ENCODE data around the gene MRPS30.
A peak's percentile ranks its signal among the peaks of the same experiment; 100 is the strongest.
"Not testable (repeated sequence)": the region's sequence is repeated elsewhere in the genome, so short reads cannot be mapped to it uniquely, and the experiment has no call there.

MRPS30 gene

DNA sequence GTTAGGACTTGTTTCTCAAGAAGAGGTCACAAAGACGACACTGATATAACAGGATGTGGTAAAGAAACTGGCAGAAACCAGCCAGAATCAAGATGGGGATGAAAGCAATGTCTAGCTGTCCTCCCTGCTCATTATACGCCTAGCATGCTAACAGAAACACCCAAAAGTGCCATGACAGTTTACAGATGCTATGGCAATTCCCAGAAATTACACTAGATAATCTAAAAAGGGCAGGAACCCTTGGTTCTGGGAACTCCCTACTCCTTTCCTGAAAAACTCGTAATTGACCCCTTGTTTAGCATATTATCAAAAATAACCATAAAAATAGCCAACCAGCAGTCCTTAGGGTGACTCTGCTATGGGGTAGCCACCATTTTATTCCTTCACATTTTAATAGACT, 10.9 kb upstream of the MRPS30 start:
- ATAC-seq (replicated peaks) (no peak), DNase-seq (no peak)
- no peak overlapping the region for H3K4me3 Mint-ChIP-seq
- H3K27ac Mint-ChIP-seq, result no peak overlapping the region
- peaks cover 0 to 11% of the 10 kb centered on the region in 2 donors for H3K27me3 Mint-ChIP-seq
- H3K9me3 Mint-ChIP-seq, result peaks cover 6 to 10% of the 10 kb centered on the region in 2 donors
- no peaks in the 10 kb centered on the region for H3K4me1 Mint-ChIP-seq
- H3K36me3 Mint-ChIP-seq, result peaks cover 0 to 8% of the 10 kb centered on the region in 2 donors

DNA sequence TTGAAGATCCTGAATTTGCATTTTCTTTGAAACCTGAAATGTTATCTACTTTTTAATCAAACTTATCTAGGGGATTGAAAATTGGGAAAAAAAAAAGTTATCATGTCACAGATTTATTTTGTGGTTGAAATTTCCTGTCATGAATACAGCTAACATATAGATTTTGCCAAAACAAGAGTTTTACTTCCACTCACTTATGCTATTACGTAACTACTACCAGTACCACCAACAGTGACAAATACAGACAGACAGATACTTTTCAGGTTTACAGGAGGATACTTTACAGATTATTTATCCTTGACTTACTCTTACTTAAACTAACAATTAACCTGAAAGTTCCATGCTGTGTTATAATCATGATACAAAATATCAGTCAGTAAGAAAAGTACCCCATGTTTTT, 6.8 kb upstream of the MRPS30 start:
- Mint-ChIP-seq H3K27me3 (peaks cover 4 to 18% of the 10 kb centered on the region in 2 donors), H3K27ac (no peak overlapping the region), H3K4me1 (no peaks in the 10 kb centered on the region), H3K4me3 (no peak overlapping the region), H3K36me3 (peaks cover 0 to 1% of the 10 kb centered on the region in 2 donors), H3K9me3 (no peaks in the 10 kb centered on the region)
- ATAC-seq (replicated peaks) (no peak), DNase-seq (no peak)

DNA sequence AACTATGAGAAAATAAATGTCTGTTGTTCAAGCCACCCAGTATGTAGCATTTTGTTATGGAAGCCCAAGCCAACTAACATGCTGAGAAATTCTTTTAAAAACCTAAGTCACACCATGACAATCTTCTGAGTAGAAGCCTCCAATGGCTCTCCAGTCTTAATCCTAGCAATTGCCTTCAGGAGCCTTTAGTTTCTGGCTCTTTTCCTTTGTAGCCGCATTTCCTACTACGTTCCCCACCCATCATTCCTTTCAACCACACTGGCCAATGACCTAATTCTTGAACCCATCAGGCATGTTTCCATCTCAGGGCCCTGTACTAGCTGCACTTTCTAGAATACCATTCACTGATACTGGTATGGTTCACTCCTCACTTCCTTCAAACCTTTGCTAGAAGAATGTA, 2.1 kb upstream of the MRPS30 start:
- no peak overlapping the region for H3K27ac Mint-ChIP-seq

DNA sequence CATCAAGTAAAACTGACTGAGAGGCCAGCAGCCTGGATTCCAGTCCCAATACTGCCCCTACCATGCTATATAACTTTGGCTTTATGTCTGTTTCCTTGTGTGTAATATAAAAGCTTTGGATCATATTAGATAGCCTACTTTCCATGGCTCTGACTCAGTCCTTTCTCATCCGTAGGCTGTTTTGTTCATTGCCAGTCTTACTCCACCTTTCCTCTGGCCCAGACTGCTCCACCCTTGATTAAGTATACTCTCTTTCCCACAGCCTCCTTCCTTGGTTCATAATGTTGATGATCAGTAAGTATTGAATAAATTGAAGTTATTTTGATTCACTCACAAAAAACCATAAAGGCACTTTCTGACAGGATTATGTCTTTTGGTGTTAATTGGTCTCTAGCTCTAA, 1.5 kb upstream of the MRPS30 start:
- Mint-ChIP-seq H3K4me1 (peaks cover 2 to 6% of the 10 kb centered on the region in 2 donors), H3K36me3 (peaks cover 0 to 1% of the 10 kb centered on the region in 2 donors), H3K9me3 (no peaks in the 10 kb centered on the region), H3K27ac (no peak overlapping the region), H3K27me3 (peaks cover 4 to 8% of the 10 kb centered on the region in 2 donors), H3K4me3 (no peak overlapping the region)
- ATAC-seq (replicated peaks), result no peak
- DNase-seq, result no peak

More for the DNA sequence above, 2.1 kb upstream of the MRPS30 start:
- Mint-ChIP-seq H3K4me1 (peaks cover 2 to 6% of the 10 kb centered on the region in 2 donors), H3K27me3 (peaks cover 4 to 8% of the 10 kb centered on the region in 2 donors), H3K4me3 (no peak overlapping the region), H3K36me3 (peaks cover 0 to 1% of the 10 kb centered on the region in 2 donors), H3K9me3 (no peaks in the 10 kb centered on the region)
- DNase-seq (no peak), ATAC-seq (replicated peaks) (no peak)

DNA sequence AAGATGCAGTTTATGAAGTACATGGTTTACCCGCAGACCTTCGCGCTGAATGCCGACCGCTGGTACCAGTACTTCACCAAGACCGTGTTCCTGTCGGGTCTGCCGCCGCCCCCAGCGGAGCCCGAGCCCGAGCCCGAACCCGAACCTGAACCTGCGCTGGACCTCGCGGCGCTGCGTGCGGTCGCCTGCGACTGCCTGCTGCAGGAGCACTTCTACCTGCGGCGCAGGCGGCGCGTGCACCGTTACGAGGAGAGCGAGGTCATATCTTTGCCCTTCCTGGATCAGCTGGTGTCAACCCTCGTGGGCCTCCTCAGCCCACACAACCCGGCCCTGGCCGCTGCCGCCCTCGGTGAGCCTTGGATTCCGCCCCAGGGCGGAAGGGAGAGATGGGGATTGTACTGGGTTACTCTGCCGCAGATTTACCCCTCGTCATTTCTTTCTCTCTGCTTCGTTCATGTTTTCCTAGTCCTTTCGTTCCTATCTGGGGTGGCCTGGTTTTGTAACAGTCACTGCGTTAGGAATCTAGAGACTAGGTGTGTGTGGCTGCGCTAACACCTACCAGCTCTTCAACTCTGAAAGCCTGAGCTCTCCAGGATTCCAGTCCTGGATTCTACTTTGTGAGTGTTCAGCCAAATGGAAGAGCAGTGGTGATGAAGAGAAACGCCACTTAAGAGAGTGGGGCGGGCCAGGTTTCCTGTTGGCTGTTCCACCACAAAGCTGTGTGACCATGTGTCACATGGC, 638 bp downstream of the MRPS30 start:
- Mint-ChIP-seq H3K4me1 (peaks cover 6% of the 10 kb centered on the region in 2 donors), H3K9me3 (no peaks in the 10 kb centered on the region), H3K36me3 (peaks cover 7 to 8% of the 10 kb centered on the region in 2 donors), H3K27me3 (peaks cover 4 to 8% of the 10 kb centered on the region in 2 donors), H3K27ac (peak overlapping the region; percentile 97), H3K4me3 (peak overlapping the region; percentile 86 to 94)
- ATAC-seq (replicated peaks) (peak; percentile 60 to 67), DNase-seq (peak; percentile 26)

DNA sequence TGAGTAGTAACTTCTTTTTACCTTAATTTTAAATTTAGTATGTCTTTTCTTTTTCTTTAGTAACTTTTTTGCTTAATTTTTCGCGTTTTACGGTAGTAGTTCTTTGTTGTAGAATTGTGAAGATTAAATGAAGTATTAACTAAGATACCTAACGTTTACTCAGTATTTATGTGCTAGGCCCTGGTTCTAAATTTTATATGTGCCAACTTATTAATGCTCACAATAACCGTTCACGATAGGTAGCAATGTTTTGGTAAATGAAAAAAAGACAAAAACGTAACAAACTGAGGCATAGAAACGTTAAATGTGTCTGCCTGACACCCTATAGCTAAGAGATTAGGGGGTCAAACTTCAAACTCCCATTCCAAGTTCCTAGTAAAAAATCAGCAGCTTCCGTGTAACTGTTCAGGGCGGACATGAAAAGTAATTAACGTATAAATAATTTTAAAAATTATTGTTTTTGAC, 1.2 kb downstream of the MRPS30 start:
- no peak for DNase-seq

DNA sequence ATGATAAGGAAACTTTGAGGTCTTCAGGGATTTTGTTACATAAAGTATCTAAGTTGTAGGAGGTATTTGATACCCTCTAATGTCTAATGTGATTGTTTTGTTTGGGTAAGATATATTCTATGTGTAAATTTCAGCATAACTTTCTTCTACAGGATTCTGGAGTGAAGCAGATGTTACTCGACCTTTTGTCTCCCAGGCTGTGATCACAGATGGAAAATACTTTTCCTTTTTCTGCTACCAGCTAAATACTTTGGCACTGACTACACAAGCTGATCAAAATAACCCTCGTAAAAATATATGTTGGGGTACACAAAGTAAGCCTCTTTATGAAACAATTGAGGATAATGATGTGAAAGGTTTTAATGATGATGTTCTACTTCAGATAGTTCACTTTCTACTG, 6.0 kb downstream of the MRPS30 start:
- H3K36me3 Mint-ChIP-seq, result peaks cover 22 to 27% of the 10 kb centered on the region in 2 donors
- no peak for DNase-seq
- no peak overlapping the region for H3K4me3 Mint-ChIP-seq
- H3K27ac Mint-ChIP-seq, result no peak overlapping the region
- no peak for ATAC-seq (replicated peaks)
- peaks cover 6 to 7% of the 10 kb centered on the region in 2 donors for H3K4me1 Mint-ChIP-seq
- H3K9me3 Mint-ChIP-seq, result no peaks in the 10 kb centered on the region
- no peaks in the 10 kb centered on the region for H3K27me3 Mint-ChIP-seq

More for the DNA sequence above, 1.2 kb downstream of the MRPS30 start:
- Mint-ChIP-seq H3K27ac (peak overlapping the region; percentile 97), H3K4me1 (peaks cover 6 to 7% of the 10 kb centered on the region in 2 donors), H3K27me3 (peaks cover 4 to 8% of the 10 kb centered on the region in 2 donors), H3K4me3 (peak overlapping the region; percentile 86 to 94), H3K9me3 (no peaks in the 10 kb centered on the region), H3K36me3 (peaks cover 13% of the 10 kb centered on the region in 2 donors)
- no peak for ATAC-seq (replicated peaks)

DNA sequence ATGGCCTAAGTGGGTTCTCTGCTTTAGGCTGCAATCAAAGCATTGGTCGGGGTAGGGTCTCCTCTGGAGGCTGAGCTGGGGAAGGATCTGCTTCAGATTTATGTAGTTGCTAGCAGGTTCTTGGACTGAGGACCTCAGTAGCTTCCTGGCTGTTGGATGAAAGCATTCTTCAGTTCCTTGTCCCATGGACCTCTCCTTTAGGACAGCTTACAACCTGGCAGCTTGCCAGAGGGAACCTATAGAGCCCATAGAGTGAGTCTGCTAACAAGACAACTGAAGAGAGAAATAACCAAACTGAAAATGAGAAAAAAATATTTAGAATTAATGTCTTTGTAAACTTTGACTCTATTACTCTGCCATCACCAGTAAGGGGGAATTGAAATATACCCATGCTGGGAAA, 12.4 kb downstream of the MRPS30 start:
- H3K4me3 Mint-ChIP-seq, result no peak overlapping the region
- no peaks in the 10 kb centered on the region for H3K27me3 Mint-ChIP-seq
- ATAC-seq (replicated peaks) (no peak), DNase-seq (no peak)
- peaks cover 0 to 4% of the 10 kb centered on the region in 2 donors for H3K9me3 Mint-ChIP-seq
- peaks cover 22 to 34% of the 10 kb centered on the region in 2 donors for H3K36me3 Mint-ChIP-seq
- no peak overlapping the region for H3K27ac Mint-ChIP-seq
- peaks cover 5 to 9% of the 10 kb centered on the region in 2 donors for H3K4me1 Mint-ChIP-seq

DNA sequence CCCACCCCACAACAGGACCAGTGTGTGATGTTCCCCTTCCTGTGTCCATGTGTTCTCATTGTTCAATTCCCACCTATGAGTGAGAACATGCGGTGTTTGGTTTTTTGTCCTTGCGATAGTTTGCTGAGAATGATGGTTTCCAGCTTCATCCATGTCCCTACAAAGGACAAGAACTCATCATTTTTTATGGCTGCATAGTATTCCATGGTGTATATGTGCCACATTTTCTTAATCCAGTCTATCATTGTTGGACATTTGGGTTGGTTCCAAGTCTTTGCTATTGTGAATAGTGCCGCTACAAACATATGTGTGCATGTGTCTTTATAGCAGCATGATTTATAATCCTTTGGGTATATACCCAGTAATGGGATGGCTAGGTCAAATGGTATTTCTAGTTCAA, 15.9 kb downstream of the MRPS30 start:
- Mint-ChIP-seq H3K4me1 (peaks cover 8 to 23% of the 10 kb centered on the region in 2 donors), H3K36me3 (peaks cover 31 to 37% of the 10 kb centered on the region in 2 donors)
- not testable (repeated sequence) for ATAC-seq (replicated peaks); DNase-seq; H3K27me3 Mint-ChIP-seq; H3K27ac Mint-ChIP-seq; H3K4me3 Mint-ChIP-seq; H3K9me3 Mint-ChIP-seq

DNA sequence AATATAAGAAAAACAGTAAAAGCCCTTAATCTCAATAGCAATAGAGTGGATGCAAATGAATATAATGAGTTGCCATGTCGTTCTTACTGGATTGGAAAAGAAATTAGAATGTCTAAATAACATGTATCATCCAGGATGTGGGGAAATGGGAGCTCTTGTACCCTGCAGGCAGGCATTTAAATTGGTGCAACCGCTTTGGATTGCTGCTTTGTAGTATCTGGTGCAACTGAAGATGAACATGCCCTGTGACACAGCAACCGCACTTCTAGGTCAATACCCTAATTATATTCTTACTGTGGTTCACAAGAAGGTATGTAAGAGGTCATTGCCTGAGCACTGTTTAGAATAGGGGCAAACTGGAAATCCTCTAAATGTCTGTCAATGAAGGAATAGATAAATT, 18.9 kb downstream of the MRPS30 start:
- Mint-ChIP-seq H3K4me3 (no peak overlapping the region), H3K9me3 (peaks cover 0 to 4% of the 10 kb centered on the region in 2 donors)

DNA sequence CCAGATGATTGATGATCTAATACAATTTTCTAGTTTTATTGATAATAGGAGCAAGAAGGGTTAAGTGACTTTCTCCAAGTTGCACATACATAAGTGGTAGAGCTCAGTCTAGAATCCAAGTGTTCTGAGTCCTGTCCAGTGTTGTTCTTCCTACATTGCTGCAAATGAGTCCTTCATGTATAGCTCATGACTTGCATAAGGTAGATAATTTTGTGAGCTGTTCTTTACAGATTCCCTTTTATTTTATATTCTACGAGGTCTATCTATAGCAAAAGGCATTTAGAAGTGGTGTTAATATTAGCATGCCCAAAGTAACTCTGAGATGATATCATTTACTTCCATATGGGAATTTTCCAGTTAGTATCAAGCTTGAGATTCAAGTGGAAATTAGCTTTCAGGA, 20.0 kb downstream of the MRPS30 start:
- peaks cover 34 to 44% of the 10 kb centered on the region in 2 donors for H3K36me3 Mint-ChIP-seq
- H3K4me1 Mint-ChIP-seq, result peaks cover 3 to 18% of the 10 kb centered on the region in 2 donors
- H3K27me3 Mint-ChIP-seq, result no peaks in the 10 kb centered on the region
- no peak overlapping the region for H3K4me3 Mint-ChIP-seq
- H3K27ac Mint-ChIP-seq, result no peak overlapping the region
- peaks cover 0 to 4% of the 10 kb centered on the region in 2 donors for H3K9me3 Mint-ChIP-seq
- no peak for DNase-seq
- no peak for ATAC-seq (replicated peaks)

More for the DNA sequence above, 18.9 kb downstream of the MRPS30 start:
- Mint-ChIP-seq H3K36me3 (peaks cover 31 to 44% of the 10 kb centered on the region in 2 donors), H3K27me3 (no peaks in the 10 kb centered on the region), H3K4me1 (peaks cover 3 to 18% of the 10 kb centered on the region in 2 donors), H3K27ac (no peak overlapping the region)
- no peak for ATAC-seq (replicated peaks)
- DNase-seq, result no peak

DNA sequence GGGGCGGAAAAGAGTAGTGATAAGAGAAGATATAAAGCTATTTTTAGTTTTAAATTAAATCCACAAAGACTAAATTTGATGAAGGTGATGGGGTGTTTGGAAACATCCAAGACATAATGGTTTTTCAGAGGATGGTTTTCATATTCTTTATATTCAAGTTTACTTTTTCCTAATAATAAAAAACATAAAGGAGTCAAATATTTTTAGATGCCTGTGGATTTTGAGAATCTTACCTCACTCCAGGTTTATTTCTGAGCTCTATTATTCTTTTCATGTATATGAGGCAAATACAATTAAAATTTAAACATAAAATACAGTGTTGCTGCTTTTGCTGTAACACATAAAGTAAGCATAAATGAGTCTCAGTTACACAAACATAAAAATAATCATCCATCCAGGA, 22.2 kb downstream of the MRPS30 start:
- ATAC-seq (replicated peaks), result no peak
- Mint-ChIP-seq H3K27me3 (no peaks in the 10 kb centered on the region), H3K27ac (no peak overlapping the region), H3K4me1 (peaks cover 3 to 17% of the 10 kb centered on the region in 2 donors), H3K4me3 (no peak overlapping the region), H3K9me3 (no peaks in the 10 kb centered on the region), H3K36me3 (peaks cover 29 to 47% of the 10 kb centered on the region in 2 donors)
- DNase-seq, result no peak

DNA sequence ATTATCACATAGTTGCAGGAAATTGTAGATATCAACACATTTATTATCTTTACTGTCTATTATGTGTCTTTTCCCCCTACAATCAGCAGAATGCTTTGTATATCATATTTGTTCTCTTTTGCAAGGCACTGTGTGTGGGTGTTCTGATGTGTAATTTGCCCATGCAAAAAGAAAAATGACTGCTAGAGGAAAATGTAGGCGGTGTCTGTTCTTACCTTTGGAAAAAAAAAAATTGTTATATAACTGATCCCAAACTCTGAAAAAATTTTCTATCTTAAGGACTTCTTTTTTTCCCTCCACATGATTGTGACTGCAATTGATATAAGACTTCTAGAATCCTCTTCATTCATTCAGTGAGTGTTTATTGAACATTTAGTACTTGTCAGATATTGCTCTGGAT, 24.5 kb downstream of the MRPS30 start:
- Mint-ChIP-seq H3K36me3 (peaks cover 15 to 41% of the 10 kb centered on the region in 2 donors), H3K9me3 (peaks cover 4% of the 10 kb centered on the region in 2 donors), H3K4me3 (no peak overlapping the region), H3K27ac (no peak overlapping the region), H3K27me3 (no peaks in the 10 kb centered on the region), H3K4me1 (no peaks in the 10 kb centered on the region)
- DNase-seq (no peak), ATAC-seq (replicated peaks) (no peak)

DNA sequence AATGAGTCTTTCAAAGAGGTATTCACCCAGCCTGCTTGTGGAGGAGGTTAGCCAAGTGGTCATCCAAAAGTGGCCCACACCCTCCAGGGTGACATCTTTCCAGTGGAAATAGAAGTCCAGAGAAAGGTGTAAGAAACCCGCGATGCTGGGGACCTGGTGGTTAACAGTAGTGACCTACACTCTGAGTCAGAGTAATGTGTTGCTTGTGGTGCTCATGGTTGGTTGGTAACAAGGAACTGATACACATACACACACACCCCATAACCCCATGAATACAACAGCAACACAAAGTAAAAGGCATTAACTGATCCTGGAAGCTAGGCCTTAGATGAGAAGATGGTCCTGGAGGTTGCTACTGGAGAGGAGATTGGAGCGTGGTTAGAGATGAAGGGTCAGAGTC, 26.9 kb downstream of the MRPS30 start:
- Mint-ChIP-seq H3K27ac (no peak overlapping the region), H3K27me3 (no peaks in the 10 kb centered on the region), H3K9me3 (peaks cover 10 to 14% of the 10 kb centered on the region in 2 donors), H3K4me3 (no peak overlapping the region), H3K4me1 (no peaks in the 10 kb centered on the region), H3K36me3 (peaks cover 30 to 46% of the 10 kb centered on the region in 2 donors)
- DNase-seq (no peak), ATAC-seq (replicated peaks) (peak; percentile 38 to 42)
